Upper lobe of right lung (tissue), 1 donor: ENCODE data around the gene DNAH8. TPM values are rescaled to one million over a fixed set of nuclear protein-coding genes. Genes with fewer than 3 reads are reported as not detected.
A peak's percentile ranks its signal among the peaks of the same experiment; 100 is the strongest.

Source experiments
- ATAC-seq: fragments of 200-7000 bp; cut with Tn5 transposase; one replicate; pipeline ENCODE4 v1.9.1; 2020; ENCODE audit warnings: mild to moderate bottlenecking, moderate library complexity
- DNase-seq: peaks from one replicate; pipeline ENCODE4 v3.0.0-alpha.2; 2020
- H3K27ac ChIP-seq: fragments of 200-600 bp; one replicate; pipeline ENCODE4 v1.8.0; 2022
- H3K27me3 ChIP-seq: fragments of 200-600 bp; one replicate; pipeline ENCODE4 v1.8.0; 2022; ENCODE audit warnings: mild to moderate bottlenecking
- H3K36me3 ChIP-seq: fragments of 200-600 bp; one replicate; pipeline ENCODE4 v1.8.0; 2022
- H3K4me1 ChIP-seq: fragments of 200-600 bp; one replicate; pipeline ENCODE4 v1.8.0; 2022
- H3K4me3 ChIP-seq: fragments of 200-600 bp; one replicate; pipeline ENCODE4 v1.8.0; 2022; ENCODE audit warnings: mild to moderate bottlenecking
- H3K9me3 ChIP-seq: fragments of 200-600 bp; one replicate; pipeline ENCODE4 v1.8.0; 2022
- intact Hi-C: fragments of 100-400 bp; cut with DNase I; formaldehyde crosslinking; loops from one replicate; pipeline ENCODE4 v1.11.0; 2022
- total RNA-seq: library from RNA; stranded (reverse); fragmentation: NEBNext Ultra II Directional; extraction: Animal tissue kit (Norgen Biotek cat#: 25700); gene quantifications from one replicate; pipeline ENCODE4 v1.2.1, GENCODE V29; 2021
- TF ChIP-seq, protein P1 (sequence below): fragments of 200-600 bp; IDR thresholded peaks from one replicate; pipeline ENCODE4 v1.8.0; 2022; ENCODE audit warnings: antibody characterized with exemption
- donor health status: DM: no; HTN: yes; CAD: no; lungs with severe emphysema.

Gene DNAH8
- total RNA-seq, 1 donor from 2014 or later, result 0.17 TPM

DNA sequence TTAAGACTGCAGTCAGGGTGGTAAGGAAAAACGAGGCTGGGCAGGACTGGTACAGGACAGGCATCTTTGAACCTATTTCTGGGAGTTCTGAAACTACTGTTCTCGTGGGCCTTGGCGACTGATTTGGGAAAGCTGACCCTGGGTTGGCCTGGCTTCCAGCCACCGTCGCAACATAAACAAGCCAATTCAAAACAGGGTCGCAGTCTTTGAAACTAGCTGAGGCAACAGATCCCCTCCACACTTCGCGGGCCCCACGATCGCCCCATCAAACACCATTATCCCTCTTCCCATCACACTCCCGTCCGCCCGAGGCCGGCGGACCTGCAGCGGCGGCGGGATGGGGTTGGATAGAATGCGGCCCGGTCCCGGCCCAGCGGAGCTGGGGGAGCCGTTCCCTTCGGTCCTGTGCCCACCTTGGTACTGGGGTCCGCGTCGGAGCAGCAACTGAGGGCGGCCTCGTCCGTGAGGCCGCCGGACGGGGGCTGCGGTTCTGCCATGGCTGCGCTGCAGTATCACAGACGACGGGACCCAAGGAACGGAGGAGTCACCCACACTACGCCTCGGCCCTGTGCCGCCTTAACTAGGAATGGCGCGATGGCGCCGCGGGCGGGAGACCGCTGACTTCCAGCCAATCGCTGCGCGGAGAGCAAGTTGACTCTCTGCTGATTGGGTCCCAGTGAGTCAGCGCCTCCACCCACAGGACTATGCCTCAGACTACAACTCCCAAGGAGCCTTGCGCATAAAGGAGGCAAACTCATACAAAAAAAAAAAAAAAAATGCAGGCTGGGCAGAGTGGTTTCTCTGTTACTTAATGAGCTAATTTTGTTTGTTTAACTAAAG, 12.3 kb upstream of the DNAH8 start, which contains the start of gene GLO1:
Gene GLO1 (minus strand): TSS at position 588 of the 840 bp plus-strand sequence. CDS start 91 bp downstream, at position 497.
- Histone ChIP-seq H3K27ac (peak within 1 kb of the TSS; percentile 95), H3K9me3 (peaks cover 3% of the 10 kb centered on the region), H3K36me3 (no peaks in the 10 kb centered on the region), H3K4me1 (no peaks in the 10 kb centered on the region), H3K27me3 (no peaks in the 10 kb centered on the region), H3K4me3 (peak within 1 kb of the TSS; percentile 88)
- DNase-seq (peak; percentile 98), ATAC-seq (peak; percentile 100)
- TF ChIP-seq, protein P1, sequence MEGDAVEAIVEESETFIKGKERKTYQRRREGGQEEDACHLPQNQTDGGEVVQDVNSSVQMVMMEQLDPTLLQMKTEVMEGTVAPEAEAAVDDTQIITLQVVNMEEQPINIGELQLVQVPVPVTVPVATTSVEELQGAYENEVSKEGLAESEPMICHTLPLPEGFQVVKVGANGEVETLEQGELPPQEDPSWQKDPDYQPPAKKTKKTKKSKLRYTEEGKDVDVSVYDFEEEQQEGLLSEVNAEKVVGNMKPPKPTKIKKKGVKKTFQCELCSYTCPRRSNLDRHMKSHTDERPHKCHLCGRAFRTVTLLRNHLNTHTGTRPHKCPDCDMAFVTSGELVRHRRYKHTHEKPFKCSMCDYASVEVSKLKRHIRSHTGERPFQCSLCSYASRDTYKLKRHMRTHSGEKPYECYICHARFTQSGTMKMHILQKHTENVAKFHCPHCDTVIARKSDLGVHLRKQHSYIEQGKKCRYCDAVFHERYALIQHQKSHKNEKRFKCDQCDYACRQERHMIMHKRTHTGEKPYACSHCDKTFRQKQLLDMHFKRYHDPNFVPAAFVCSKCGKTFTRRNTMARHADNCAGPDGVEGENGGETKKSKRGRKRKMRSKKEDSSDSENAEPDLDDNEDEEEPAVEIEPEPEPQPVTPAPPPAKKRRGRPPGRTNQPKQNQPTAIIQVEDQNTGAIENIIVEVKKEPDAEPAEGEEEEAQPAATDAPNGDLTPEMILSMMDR, result no peak
- intact Hi-C loops, result no loop called here

DNA sequence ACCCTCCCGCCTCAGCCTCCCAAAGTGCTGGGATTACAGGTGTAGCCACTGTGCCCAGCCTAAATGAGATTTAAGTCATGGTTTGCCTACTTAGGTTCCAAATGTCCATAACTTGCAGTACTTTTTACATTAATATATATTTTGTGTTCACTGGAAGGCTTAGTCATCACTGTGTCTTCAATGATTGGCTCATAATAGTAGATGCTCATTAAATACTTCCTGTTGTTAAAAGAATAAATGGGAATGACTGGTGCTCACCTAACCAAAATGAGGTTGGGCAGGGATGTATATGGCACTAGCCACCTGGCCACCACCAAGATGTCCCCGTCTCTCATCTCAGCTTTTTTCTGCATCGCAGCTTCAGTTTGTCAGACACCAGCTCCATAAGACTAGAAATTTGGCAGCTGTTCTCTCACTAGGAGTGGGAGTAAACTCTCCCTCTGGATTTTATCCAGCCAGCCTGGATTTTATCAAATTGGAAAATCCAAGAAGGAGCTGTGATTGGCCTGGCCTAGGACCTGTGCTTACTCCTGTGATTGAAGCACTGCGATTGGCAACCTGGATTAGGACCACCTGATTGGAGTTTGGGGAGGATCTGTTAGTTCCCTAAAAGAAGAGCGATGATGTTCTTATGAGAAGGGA, 11.0 kb upstream of the DNAH8 start:
- no peaks in the 10 kb centered on the region for H3K36me3 ChIP-seq
- DNase-seq (no peak), ATAC-seq (no peak)
- H3K9me3 ChIP-seq, result peaks cover 3% of the 10 kb centered on the region
- no peak overlapping the region for H3K27ac ChIP-seq
- TF ChIP-seq, protein P1, result no peak
- H3K27me3 ChIP-seq, result no peaks in the 10 kb centered on the region
- no peak overlapping the region for H3K4me3 ChIP-seq
- no peaks in the 10 kb centered on the region for H3K4me1 ChIP-seq
- intact Hi-C loops, result no loop called here

DNA sequence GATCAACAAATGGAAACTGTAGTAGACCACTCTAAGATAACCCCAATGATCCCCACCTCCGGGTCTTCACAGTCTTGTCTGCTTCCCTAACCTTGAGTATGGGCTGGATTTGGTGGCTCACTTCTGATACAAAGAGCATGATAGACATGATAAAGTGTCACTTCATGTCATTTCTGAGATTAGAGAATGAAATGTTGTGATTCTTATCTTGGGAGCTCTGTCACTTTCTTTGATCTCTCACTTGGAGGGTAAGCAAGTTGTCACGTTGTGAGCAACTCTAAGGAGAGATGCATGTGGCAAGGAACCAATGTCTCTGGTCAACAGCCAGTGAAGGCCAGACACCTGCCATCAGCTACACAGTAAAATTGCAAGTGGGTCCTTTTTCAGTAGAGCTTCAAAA, 9.2 kb upstream of the DNAH8 start:
- H3K9me3 ChIP-seq, result no peaks in the 10 kb centered on the region
- intact Hi-C loops, result no loop called here
- no peak overlapping the region for H3K4me3 ChIP-seq
- no peak overlapping the region for H3K27ac ChIP-seq
- H3K27me3 ChIP-seq, result no peaks in the 10 kb centered on the region
- DNase-seq (no peak), ATAC-seq (no peak)
- TF ChIP-seq, protein P1, result no peak
- no peaks in the 10 kb centered on the region for H3K36me3 ChIP-seq
- H3K4me1 ChIP-seq, result no peaks in the 10 kb centered on the region

DNA sequence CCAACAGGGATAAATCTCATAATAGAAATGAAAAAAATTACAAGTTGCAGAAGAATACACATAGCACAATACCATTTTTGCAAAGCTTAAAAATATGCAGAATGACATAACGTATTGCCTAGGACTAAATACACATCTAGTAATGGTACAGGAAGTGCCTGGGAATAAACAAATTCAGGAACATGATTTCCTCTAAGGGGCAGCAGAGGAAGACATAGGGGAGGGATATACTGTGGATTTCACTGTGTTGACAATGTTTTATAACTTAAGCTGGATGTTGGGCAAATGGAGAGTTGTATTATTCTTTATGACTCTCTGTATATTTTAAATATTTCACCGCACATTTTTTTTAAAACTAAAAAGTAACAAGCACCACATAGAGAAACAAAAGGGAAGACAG, 6.6 kb upstream of the DNAH8 start:
- Histone ChIP-seq H3K4me1 (no peaks in the 10 kb centered on the region), H3K9me3 (no peaks in the 10 kb centered on the region), H3K36me3 (no peaks in the 10 kb centered on the region), H3K27ac (peak overlapping the region; percentile 32), H3K27me3 (no peaks in the 10 kb centered on the region), H3K4me3 (no peak overlapping the region)
- ATAC-seq (peak; percentile 34), DNase-seq (no peak)
- TF ChIP-seq, protein P1, result no peak
- intact Hi-C loops, result no loop called here

DNA sequence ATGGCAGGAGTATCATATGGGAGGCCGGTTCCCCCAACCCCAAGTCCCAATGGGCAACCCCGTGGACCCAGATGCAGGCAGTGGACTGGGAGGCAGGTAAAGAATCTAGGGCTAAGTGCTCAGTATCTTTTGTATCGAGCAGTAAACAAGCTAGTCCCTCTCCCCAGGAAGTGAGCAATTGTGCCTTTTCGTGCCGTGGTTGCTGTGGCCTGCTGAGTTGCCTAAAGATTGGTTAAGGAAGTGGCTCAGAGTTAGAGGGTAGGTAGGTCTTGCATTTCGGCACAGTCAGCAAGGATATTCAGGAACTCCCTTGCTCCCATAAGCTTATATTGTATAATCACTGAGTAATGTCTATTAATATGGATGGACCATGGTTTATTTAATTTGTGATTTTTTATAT, 1.3 kb upstream of the DNAH8 start:
- TF ChIP-seq, protein P1, result no peak
- Histone ChIP-seq H3K9me3 (no peaks in the 10 kb centered on the region), H3K27ac (no peak overlapping the region), H3K4me1 (peaks cover 3% of the 10 kb centered on the region), H3K27me3 (peaks cover 4% of the 10 kb centered on the region), H3K36me3 (no peaks in the 10 kb centered on the region), H3K4me3 (no peak overlapping the region)
- ATAC-seq (peak; percentile 49), DNase-seq (no peak)
- intact Hi-C loops, result no loop called here
